NCI-H2107 (cell line): ENCODE results near the gene SH3BP5.
"Not testable (repeated sequence)": the region's sequence is repeated elsewhere in the genome, so short reads cannot be mapped to it uniquely, and the experiment has no call there.

Experiments used
- DNase-seq: peaks from one replicate; lab custom pipeline; 2025; lab: John Stamatoyannopoulos, UW

SH3BP5 gene

GRCh38 chr3:15332405-15333098, at the start of gene SH3BP5:
TSS of gene SH3BP5 (minus strand) at chr3:15332586. CDS start at chr3:15332408, 178 bp downstream.
- peak; percentile 34 for DNase-seq

- DNase-seq: no peak
These were observed 48.8 kb upstream of the SH3BP5 start for GRCh38 chr3:15380980-15381890.

DNA sequence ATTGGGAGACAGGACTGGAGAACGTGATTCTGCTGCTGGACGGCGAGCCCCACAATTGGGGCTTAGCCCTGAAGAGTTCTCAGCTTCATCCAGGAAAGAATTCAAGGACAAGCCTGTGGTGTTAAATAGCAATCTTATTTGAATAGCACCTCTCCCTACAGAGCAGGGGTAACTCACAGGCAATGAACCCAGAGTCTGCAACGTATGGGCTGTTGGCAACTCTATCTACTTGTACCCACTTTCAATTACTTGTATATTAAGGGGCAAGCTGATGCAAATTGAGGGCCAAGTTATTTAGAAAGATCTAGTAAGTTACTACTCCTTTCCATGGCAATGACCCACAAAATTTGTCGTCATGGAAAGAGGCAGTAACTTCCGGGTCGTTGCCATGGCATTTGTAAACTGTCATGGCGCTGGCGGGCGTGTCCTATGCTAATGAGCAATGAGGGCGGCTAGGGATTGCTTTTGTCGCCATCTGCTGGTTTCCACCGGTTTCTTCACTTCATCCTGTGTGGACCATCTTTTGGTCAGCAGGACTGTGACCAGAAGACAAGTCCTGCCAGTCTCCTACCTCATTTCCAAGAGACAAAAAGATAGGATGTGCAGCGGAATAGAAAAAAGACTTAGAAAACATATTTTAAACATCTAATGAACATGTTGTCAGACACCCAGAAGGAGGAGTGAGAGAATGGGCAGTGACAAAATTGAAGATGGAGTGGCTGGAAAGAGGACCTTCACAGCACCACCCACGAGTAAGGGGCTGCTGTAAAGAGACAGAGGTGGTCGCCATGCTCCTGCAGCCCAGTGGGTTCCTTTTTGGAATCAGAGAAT, 45.8 kb upstream of the SH3BP5 start:
- DNase-seq: peak; percentile 68

DNA sequence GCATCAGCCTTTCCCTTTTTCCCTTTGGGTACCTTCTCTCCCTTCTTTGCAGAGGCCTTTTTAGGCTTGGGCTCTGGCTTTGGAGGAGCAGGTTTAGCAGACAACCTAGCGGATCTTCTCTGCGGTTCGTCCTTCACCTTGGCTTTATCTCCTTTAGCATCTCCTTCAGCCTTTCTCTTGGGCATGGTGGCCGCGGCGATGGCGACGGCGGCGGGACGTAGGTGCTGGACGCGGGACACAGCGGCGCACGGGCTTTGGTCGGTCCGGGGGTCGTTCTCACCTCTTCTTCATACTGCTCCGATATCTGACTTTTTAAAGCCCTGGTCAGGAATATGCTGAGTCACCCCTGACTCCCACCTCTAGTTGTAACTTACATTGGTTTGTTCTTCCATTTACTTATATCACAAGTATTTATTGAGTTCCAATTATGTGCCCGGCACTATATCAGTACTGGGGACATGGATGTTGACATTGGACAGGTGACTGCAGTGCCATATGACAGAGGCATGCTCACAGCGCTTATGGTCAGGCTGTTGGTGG, 43.1 kb upstream of the SH3BP5 start:
- no peak for DNase-seq

DNA sequence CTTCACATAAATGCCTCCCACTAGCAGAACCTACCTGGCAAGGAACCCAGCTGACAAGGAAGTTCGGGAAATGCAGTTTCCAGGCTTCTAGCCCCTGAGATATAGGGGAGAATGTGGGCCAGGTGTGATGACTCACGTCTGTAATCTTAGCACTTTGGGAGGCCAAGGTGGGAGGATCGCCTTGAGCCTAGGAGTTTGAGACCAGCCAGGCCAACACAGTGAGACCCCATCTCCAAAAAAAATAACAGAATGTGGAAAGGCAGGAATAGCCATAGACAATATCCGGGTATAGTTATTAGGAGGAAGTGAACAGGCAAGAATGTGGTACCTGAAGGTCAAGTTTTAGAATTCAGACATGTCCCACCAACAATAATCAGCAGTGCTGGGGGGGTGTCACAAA, 40.5 kb upstream of the SH3BP5 start:
- no peak for DNase-seq

GRCh38 chr3:15368561-15369135, 36.3 kb upstream of the SH3BP5 start:
- DNase-seq: no peak

DNA sequence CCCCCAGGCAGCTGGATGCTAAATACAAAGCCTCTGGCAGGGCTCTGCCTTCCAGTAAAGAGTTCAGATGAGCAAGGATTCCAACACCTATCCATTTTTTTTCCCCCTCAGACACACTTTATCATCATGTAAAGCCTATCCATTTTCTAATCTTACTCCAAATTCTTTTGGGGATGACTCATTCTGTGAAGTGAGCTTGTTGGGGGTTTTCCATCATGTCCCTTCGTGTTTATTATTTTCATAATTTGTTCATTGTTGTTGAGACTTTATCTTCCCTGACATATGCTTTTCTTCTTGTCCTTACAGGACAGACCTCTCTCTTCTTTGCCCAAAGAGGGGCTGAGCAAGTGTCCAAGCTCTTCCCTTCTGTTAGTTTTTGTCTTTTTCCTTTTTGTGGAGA, 34.7 kb upstream of the SH3BP5 start:
- no peak for DNase-seq

DNA sequence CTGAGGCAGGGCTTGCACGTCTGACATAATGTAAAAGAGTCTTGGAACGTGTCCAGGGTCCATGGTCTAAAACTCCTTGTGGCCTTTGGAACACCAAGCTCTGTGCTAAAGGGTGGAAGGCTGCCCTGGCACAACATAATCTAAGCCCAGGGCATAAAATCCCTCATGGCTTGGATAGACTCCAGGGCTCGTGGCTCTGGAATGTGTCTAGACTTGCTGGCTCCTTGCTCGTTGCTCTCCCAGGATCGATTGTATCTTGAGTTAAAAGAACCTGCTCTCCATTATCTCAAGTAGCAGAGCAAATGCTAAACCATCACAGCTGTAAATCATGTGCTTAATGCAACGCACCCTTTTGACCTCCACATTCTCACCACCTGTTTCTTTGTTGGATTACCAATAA, 31.7 kb upstream of the SH3BP5 start:
- not testable (repeated sequence) for DNase-seq

DNA sequence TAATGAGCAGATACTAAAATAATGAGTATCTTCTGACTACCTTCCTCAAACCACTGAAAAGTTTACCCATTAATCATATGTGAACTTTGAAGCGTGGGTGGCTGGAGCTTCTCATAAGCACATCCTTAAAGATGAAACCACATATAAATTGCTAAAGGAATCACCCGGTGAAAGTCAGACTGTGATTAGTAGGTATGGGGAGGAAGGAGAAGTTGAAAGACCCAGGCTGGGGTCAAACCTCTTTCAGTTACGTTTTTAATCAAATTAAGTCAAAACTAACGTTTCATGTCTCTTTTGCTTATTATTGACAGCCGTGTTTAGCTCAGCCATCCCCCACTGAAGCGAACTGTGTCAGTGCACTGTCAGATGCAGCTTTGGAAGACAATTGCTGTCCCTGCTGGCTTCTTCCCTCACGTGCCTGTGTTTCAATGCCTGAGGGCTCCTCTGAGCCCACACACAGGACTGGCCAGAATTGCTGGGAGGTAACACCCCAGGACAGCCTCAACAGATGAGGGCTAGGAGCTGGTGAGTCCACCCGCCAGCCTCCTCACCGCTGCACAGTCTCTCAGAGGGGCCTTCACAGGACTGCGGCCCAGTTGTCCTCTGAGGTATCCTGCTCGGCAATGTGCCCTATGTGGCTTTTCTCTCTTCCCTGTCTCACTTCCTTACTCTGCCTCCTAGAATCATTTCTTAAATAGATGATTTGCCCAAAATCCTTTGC, 29.3 kb upstream of the SH3BP5 start:
- DNase-seq: no peak

DNA sequence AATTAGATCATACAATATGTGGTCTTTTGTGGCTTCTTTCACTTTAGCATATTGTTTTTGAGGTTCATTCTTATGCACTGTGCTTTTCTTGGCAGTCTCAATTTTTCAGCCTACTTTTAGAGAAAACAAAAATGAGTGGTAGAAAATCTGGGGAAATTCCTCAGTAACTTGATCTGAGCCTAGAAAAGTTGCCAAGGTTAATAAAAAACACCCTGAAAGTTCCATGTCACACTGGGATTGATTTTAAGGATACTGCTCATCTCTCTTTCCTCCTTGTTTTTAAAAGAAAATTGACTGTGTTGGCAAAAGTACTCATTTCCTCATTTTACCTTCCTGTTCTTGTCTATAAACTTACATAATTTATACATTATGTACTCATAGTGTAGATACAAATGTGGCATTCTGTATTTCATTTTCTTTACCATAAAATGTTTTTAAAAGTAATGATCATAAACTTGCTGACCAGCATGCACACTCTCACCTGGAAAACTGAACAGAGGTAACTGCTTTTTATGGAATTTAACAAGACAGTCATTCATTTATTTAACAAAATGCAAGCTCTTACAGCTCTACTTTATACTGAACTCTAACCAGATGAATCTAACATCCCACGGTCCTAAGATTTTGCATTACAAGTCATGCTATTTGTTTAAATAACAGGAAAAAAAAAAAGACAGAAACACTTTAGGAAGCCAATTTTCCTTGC, 28.6 kb upstream of the SH3BP5 start:
- DNase-seq: no peak

DNA sequence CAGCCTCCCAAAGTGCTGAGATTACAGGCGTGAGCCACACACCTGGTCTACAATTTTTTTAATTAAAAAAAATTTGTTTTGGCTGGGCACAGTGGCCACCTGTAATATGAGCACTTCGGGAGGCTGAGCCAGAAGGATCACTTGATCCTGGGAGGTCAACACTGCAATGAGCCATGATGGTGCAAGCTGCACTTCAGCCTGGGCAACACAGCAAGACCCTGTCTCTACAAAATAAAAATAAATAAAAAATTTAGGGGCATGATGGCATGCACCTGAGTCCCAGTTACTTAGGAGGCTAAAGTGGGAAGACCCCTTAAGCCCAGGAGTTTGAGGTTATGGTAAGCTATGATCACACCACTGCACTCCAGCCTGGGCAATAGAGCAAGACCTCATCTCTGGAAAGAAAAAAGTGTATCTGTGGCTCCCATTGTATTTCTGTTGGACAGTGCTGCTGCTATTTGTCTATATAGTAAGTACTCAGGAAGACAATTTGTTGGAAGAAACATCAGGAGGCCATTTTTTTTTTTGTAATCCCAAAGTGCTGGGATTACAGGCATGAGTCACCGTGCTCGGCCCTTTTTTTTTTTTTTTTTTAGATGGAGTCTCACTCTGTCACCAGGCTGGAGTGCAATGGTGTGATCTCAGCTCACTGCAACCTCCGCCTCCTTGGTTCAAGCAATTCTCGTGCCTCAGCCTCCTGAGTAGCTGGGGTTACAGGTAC, 27.5 kb upstream of the SH3BP5 start:
- DNase-seq: no peak

DNA sequence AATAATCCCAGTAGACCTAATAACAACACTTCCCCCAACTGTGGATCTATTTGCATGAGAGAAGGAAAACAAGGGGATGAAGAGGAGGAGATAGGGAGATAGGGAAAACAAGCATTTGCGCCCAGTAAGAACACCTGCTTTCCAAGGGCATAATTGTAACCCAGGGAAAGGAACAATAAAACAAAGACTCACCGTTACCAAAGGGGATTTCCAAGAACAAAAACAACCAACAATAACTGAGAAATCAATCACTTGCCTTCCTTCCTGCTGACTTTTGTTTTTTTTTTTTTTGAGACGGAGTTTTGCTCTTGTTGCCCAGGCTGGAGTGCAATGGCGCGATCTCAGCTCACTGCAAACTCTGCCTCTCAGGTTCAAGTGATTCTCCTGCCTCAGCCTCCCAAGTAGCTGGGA, 24.3 kb upstream of the SH3BP5 start:
- DNase-seq: not testable (repeated sequence)

DNA sequence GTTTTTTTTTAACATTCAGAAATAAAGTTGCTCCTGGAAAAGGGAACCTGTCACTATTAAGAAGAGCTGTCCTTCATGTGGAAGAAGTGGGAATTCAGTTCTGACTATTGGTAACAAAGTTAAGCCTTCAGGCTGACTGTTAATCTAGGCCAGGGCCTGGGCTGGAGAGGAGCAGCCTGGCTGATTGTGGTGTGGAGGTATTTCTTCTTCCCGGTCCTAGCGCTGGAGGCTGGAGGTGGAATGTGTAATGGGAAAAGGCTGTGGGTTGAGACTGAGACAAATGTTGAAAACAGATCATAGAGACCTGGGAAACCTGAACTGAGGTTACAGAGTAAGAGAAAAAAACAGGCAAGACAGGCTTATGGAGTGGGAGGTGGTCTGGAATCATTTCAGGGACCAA, 23.8 kb upstream of the SH3BP5 start:
- DNase-seq: no peak

GRCh38 chr3:15355086-15355485, 22.7 kb upstream of the SH3BP5 start:
- no peak for DNase-seq

GRCh38 chr3:15354485-15354884, 22.1 kb upstream of the SH3BP5 start:
- DNase-seq: no peak

DNA sequence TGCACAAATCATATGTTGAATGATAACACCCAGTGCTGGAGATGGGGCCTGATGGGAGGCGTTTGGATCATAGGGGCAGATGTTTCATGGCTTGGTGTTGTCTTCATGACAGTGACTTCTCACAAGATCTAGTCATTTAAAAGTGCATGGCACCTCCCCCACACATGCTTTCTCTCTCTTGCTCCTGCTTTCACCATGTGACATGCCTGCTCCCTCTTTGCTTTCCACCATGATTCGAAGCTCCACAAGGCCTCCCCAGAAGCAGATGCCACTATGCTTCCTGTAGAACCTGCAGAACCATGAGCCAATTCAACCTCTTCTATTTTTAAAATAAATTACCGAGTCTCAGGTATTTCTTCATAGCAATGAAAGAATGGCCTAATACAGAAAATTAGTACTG, 17.8 kb upstream of the SH3BP5 start:
- no peak for DNase-seq

GRCh38 chr3:15349438-15349837, 17.1 kb upstream of the SH3BP5 start:
- not testable (repeated sequence) for DNase-seq

DNA sequence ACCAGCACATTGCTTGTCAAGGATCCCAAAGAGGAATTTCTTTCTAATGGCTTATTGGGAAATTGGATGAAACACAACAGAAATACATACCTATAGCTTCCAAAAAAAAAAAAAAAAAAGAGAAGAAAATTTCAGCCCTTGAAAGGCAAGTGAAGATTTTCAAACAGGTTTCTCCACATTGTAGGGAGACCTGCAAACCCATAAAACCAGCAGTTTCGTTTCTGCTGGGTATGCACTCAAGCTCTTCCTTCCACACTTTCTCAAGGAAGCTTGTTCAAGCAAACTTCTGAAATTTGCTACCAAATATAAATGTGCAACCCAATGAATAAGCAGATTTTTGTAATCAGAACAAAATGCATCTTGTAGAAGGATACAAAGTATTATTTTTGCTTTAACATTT, 15.9 kb upstream of the SH3BP5 start:
- no peak for DNase-seq

DNA sequence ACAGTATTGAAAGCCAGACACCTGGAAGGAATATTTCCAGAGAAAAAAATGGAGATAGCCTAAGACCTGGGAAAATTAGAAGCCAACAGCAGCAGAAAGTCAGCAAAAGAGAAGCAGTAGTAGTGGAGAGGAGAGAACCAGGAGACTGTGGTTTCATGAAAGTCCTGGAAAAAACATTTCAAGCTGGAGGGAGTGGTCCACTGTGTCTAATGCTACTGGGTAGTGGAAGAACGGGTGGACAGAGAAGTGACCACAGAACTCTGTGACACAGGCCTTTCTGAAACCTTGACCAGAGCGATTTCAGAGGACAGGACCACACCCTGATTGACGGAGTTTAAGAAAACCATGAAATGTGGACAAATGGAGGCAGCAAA, 15.3 kb upstream of the SH3BP5 start:
- no peak for DNase-seq
